Neuron (in vitro differentiated cells): ENCODE data around the gene GPATCH2.
"Not testable (repeated sequence)": the region's sequence is repeated elsewhere in the genome, so short reads cannot be mapped to it uniquely, and the experiment has no call there.

Experiments
- H2AFZ ChIP-seq: one replicate; pipeline ENCODE4 v1.6.1; 2013; ENCODE audit warnings: low read depth, mild to moderate bottlenecking, inconsistent platforms, low read length, moderate library complexity
- H3K27me3 ChIP-seq: one replicate; pipeline ENCODE4 v1.6.1; 2013; ENCODE audit warnings: low read length; ENCODE audit not compliant: insufficient read depth
- H3K36me3 ChIP-seq: one replicate; pipeline ENCODE4 v1.6.1; 2013; ENCODE audit warnings: low read length; ENCODE audit not compliant: insufficient read depth
- H3K4me1 ChIP-seq: one replicate; pipeline ENCODE4 v1.6.1; 2013; ENCODE audit warnings: low read length; ENCODE audit not compliant: insufficient read depth
- H3K4me3 ChIP-seq: 2 replicates; pipeline ENCODE4 v1.5.1; 2013; ENCODE audit warnings: mild to moderate bottlenecking, low read length, moderate library complexity
- H3K9me3 ChIP-seq: one replicate; pipeline ENCODE4 v1.6.1; 2013; ENCODE audit warnings: low read length

The GPATCH2 gene

GRCh38 chr1:217617126-217617525 is 13.8 kb downstream of the GPATCH2 start:
- Histone ChIP-seq H2AFZ (no peak overlapping the region), H3K9me3 (no peaks in the 10 kb centered on the region), H3K4me1 (no peaks in the 10 kb centered on the region), H3K36me3 (peaks cover 25% of the 10 kb centered on the region), H3K27me3 (no peaks in the 10 kb centered on the region), H3K4me3 (no peak overlapping the region)

GRCh38 chr1:217614200-217614712 is 16.6 kb downstream of the GPATCH2 start:
- Histone ChIP-seq H3K36me3 (peaks cover 33% of the 10 kb centered on the region), H3K4me3 (no peak overlapping the region), H3K27me3 (no peaks in the 10 kb centered on the region), H3K4me1 (no peaks in the 10 kb centered on the region), H2AFZ (no peak overlapping the region), H3K9me3 (no peaks in the 10 kb centered on the region)

GRCh38 chr1:217605390-217605789 is 25.5 kb downstream of the GPATCH2 start:
- Histone ChIP-seq H2AFZ (no peak overlapping the region), H3K27me3 (no peaks in the 10 kb centered on the region), H3K4me1 (no peaks in the 10 kb centered on the region), H3K9me3 (no peaks in the 10 kb centered on the region), H3K4me3 (no peak overlapping the region), H3K36me3 (peaks cover 14% of the 10 kb centered on the region)

- Histone ChIP-seq H3K27me3 (no peaks in the 10 kb centered on the region), H3K4me3 (no peak overlapping the region), H3K36me3 (peaks cover 8% of the 10 kb centered on the region), H3K9me3 (no peaks in the 10 kb centered on the region), H3K4me1 (no peaks in the 10 kb centered on the region), H2AFZ (no peak overlapping the region)
Observed at GRCh38 chr1:217602380-217602779, 28.5 kb downstream of the GPATCH2 start.

- no peak overlapping the region for H2AFZ ChIP-seq
- H3K9me3 ChIP-seq = no peaks in the 10 kb centered on the region
- H3K4me3 ChIP-seq = no peak overlapping the region
- peaks cover 12% of the 10 kb centered on the region for H3K36me3 ChIP-seq
- H3K4me1 ChIP-seq = no peaks in the 10 kb centered on the region
- no peaks in the 10 kb centered on the region for H3K27me3 ChIP-seq
Observed at GRCh38 chr1:217599154-217599553, 31.7 kb downstream of the GPATCH2 start.

- Histone ChIP-seq H3K9me3 (no peaks in the 10 kb centered on the region), H3K27me3 (no peaks in the 10 kb centered on the region), H3K4me1 (no peaks in the 10 kb centered on the region), H2AFZ (no peak overlapping the region), H3K36me3 (peaks cover 8% of the 10 kb centered on the region), H3K4me3 (no peak overlapping the region)
Observed at GRCh38 chr1:217590598-217590997, 40.3 kb downstream of the GPATCH2 start.

- Histone ChIP-seq H3K36me3 (peaks cover 8% of the 10 kb centered on the region), H3K4me1 (no peaks in the 10 kb centered on the region), H2AFZ (no peak overlapping the region), H3K4me3 (no peak overlapping the region), H3K27me3 (no peaks in the 10 kb centered on the region), H3K9me3 (no peaks in the 10 kb centered on the region)
Observed at GRCh38 chr1:217586586-217586985, 44.3 kb downstream of the GPATCH2 start.

GRCh38 chr1:217585577-217585976 is 45.3 kb downstream of the GPATCH2 start:
- Histone ChIP-seq H2AFZ (no peak overlapping the region), H3K27me3 (no peaks in the 10 kb centered on the region), H3K4me3 (no peak overlapping the region), H3K9me3 (no peaks in the 10 kb centered on the region), H3K36me3 (peaks cover 13% of the 10 kb centered on the region), H3K4me1 (no peaks in the 10 kb centered on the region)

- H3K36me3 ChIP-seq = peaks cover 13% of the 10 kb centered on the region
- H3K27me3 ChIP-seq, H3K9me3 ChIP-seq, H2AFZ ChIP-seq, H3K4me3 ChIP-seq, H3K4me1 ChIP-seq: not testable (repeated sequence)
Observed at GRCh38 chr1:217584286-217584811, 46.5 kb downstream of the GPATCH2 start.

- Histone ChIP-seq H3K36me3 (peaks cover 7% of the 10 kb centered on the region), H3K9me3 (no peaks in the 10 kb centered on the region), H3K4me3 (no peak overlapping the region), H3K27me3 (no peaks in the 10 kb centered on the region), H2AFZ (no peak overlapping the region), H3K4me1 (no peaks in the 10 kb centered on the region)
Observed at GRCh38 chr1:217577336-217577735, 53.6 kb downstream of the GPATCH2 start.

GRCh38 chr1:217574265-217574949 is 56.5 kb downstream of the GPATCH2 start:
- Histone ChIP-seq H3K9me3 (no peaks in the 10 kb centered on the region), H3K4me3 (no peak overlapping the region), H2AFZ (no peak overlapping the region), H3K4me1 (no peaks in the 10 kb centered on the region), H3K27me3 (no peaks in the 10 kb centered on the region), H3K36me3 (no peaks in the 10 kb centered on the region)

GRCh38 chr1:217569021-217569420 is 61.9 kb downstream of the GPATCH2 start:
- Histone ChIP-seq H3K4me3 (no peak overlapping the region), H3K27me3 (no peaks in the 10 kb centered on the region), H3K9me3 (no peaks in the 10 kb centered on the region), H3K36me3 (no peaks in the 10 kb centered on the region), H3K4me1 (no peaks in the 10 kb centered on the region), H2AFZ (no peak overlapping the region)

- no peak overlapping the region for H3K4me3 ChIP-seq
- H3K9me3 ChIP-seq = no peaks in the 10 kb centered on the region
- no peaks in the 10 kb centered on the region for H3K27me3 ChIP-seq
- H3K4me1 ChIP-seq = no peaks in the 10 kb centered on the region
- H2AFZ ChIP-seq = no peak overlapping the region
- no peaks in the 10 kb centered on the region for H3K36me3 ChIP-seq
Observed at GRCh38 chr1:217568200-217568599, 62.7 kb downstream of the GPATCH2 start.

GRCh38 chr1:217564833-217565232 is 66.1 kb downstream of the GPATCH2 start:
- Histone ChIP-seq H3K27me3 (no peaks in the 10 kb centered on the region), H3K4me3 (no peak overlapping the region), H3K4me1 (no peaks in the 10 kb centered on the region), H3K36me3 (no peaks in the 10 kb centered on the region), H3K9me3 (no peaks in the 10 kb centered on the region), H2AFZ (no peak overlapping the region)
